Measurements from ENCODE around the gene TMPRSS7.

GRCh38 chr3:112013784-112014143 is 20.8 kb upstream of the TMPRSS7 start:
- TF ChIP-seq CTCF (IDR thresholded peaks at IDR 0.05; ENCODE audit: borderline replicate concordance, extremely low read depth, low read length, poor library complexity, severe bottlenecking): no peak
- TF ChIP-seq EZH2 (IDR thresholded peaks at IDR 0.05; ENCODE audit: borderline replicate concordance, low read depth, low read length, severe bottlenecking): no peak

Measured in DND-41 (cell line).